ENCODE measurements around the gene LRRC27. TPM values are rescaled to one million over a fixed set of nuclear protein-coding genes. Genes with fewer than 3 reads are reported as not detected.
A peak's percentile ranks its signal among the peaks of the same experiment; 100 is the strongest.
"Not testable (repeated sequence)": the region's sequence is repeated elsewhere in the genome, so short reads cannot be mapped to it uniquely, and the experiment has no call there.

The LRRC27 gene
- total and polyA plus RNA-seq, 8 donors: 2.5 to 11.1 (median 4.3) TPM

DNA sequence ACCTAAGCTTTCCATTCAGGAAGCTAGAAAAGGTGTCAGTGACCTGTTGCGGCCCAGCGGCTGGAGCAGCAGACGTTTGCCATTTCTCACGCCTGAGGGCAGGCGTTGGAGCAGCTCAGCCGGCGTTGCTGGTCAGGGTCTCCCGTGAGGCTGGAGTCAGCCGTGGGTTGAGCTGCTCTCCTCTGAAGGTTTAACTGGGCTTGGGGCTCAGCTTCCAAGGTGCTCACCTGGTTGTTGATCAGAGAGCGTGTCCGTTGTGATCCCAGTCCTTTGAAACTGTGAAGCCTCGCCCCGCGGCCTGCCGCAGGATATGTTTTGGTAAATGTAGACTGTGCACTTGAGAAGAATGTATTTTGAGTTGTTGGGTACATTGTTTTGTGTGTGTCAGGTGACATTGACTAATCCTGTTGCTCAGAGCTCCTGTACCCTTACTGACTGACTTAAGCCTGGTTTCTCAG, 44.4 kb downstream of the LRRC27 start:
- TF ChIP-seq, protein P1, sequence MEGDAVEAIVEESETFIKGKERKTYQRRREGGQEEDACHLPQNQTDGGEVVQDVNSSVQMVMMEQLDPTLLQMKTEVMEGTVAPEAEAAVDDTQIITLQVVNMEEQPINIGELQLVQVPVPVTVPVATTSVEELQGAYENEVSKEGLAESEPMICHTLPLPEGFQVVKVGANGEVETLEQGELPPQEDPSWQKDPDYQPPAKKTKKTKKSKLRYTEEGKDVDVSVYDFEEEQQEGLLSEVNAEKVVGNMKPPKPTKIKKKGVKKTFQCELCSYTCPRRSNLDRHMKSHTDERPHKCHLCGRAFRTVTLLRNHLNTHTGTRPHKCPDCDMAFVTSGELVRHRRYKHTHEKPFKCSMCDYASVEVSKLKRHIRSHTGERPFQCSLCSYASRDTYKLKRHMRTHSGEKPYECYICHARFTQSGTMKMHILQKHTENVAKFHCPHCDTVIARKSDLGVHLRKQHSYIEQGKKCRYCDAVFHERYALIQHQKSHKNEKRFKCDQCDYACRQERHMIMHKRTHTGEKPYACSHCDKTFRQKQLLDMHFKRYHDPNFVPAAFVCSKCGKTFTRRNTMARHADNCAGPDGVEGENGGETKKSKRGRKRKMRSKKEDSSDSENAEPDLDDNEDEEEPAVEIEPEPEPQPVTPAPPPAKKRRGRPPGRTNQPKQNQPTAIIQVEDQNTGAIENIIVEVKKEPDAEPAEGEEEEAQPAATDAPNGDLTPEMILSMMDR (IDR thresholded peaks at IDR 0.05): no peak
- no peak overlapping the region for H3K4me3 ChIP-seq
- no peaks in the 10 kb centered on the region for H3K9me3 ChIP-seq
- intact Hi-C loops (cut with DNase I): no loop called here
- H3K27ac ChIP-seq: no peak overlapping the region
- no peaks in the 10 kb centered on the region for H3K36me3 ChIP-seq
- FAIRE-seq (no peak), ATAC-seq (no peak), DNase-seq (peak in 1 of 6 donors; percentile 44)
- no peaks in the 10 kb centered on the region for H3K27me3 ChIP-seq
- H3K4me1 ChIP-seq: no peaks in the 10 kb centered on the region
- WGBS, 2 donors: 79 to 90% methylated on average over 15 of the region's 15 CpGs

DNA sequence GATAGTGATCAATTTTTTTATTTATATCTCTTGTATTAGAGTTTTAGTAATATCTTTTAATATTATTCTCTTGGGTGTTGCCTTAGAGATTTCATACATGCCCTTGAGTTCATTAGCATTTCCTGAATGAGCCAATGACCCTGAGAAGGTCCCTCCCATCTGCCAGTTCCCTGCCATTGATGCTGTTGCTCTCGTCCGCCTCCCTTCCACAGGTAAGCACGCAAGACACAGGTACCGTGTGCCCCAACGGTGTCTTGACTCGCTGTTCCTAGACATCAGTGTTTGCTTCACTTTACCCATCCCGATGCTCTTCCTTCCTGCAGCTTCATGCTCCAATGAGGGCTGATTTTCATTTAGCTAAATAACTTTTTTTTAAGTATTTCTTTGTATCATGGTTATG, 45.3 kb downstream of the LRRC27 start:
- FAIRE-seq (no peak), DNase-seq (peak in 1 of 6 donors; percentile 23), ATAC-seq (no peak)
- H3K27me3 ChIP-seq: no peaks in the 10 kb centered on the region
- H3K36me3 ChIP-seq: no peaks in the 10 kb centered on the region
- no peaks in the 10 kb centered on the region for H3K4me1 ChIP-seq
- no peak overlapping the region for H3K27ac ChIP-seq
- H3K9me3 ChIP-seq: no peaks in the 10 kb centered on the region
- H3K4me3 ChIP-seq: no peak overlapping the region
- intact Hi-C loops (cut with DNase I): no loop called here
- TF ChIP-seq, protein P1 (IDR thresholded peaks at IDR 0.05): no peak
- 85 to 94% methylated on average over 7 of the region's 7 CpGs for WGBS, 2 donors

DNA sequence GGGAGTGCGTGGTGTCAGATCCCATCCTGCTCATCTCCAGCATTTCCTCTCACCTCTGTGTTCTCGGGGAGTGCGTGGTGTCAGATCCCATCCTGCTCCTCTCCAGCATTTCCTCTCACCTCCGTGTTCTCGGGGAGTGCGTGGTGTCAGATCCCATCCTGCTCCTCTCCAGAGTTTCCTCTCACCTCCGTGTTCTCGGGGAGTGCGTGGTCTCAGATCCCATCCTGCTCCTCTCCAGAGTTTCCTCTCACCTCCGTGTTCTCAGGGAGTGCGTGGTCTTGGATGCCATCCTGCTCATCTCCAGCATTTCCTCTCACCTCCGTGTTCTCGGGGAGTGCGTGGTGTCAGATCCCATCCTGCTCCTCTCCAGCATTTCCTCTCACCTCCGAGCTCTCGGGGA, 47.0 kb downstream of the LRRC27 start:
- intact Hi-C loops (cut with DNase I); H3K36me3 ChIP-seq; H3K4me3 ChIP-seq; H3K27ac ChIP-seq; H3K4me1 ChIP-seq; DNase-seq; ATAC-seq; FAIRE-seq; H3K9me3 ChIP-seq; H3K27me3 ChIP-seq: not testable (repeated sequence)
- 85 to 91% methylated on average over 16 of the region's 16 CpGs for WGBS, 2 donors

DNA sequence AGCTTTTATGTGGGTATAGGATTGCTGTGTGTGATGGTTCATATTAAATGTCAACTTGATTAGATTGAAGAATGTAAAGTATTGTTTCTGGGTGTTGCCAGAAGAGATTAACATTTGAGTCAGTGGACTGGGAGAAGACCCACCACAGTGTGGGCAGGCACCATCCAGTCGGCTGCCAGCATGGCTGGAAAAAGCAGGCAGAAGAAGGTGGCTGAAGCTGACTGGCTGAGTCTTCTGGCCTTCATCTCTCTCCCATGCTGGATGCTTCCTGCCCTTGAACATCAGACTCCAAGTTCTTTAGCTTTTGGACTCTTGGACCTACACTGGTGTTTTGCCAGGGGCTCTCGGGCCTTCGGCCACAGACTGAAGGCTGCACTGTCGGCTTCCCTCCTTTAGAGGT, 49.0 kb downstream of the LRRC27 start:
- not testable (repeated sequence) for ATAC-seq, H3K9me3 ChIP-seq, H3K27ac ChIP-seq, H3K36me3 ChIP-seq, H3K4me3 ChIP-seq, H3K4me1 ChIP-seq, H3K27me3 ChIP-seq, FAIRE-seq
- 93 to 96% methylated on average over 4 of the region's 4 CpGs for WGBS, 2 donors
- DNase-seq: peak in 1 of 6 donors; percentile 13
- intact Hi-C loops (cut with DNase I): loop anchor here in 2 of 3 donors (10.0 kb wide), 1 partner anchor 264 kb away; no protein-coding TSS in a partner anchor

DNA sequence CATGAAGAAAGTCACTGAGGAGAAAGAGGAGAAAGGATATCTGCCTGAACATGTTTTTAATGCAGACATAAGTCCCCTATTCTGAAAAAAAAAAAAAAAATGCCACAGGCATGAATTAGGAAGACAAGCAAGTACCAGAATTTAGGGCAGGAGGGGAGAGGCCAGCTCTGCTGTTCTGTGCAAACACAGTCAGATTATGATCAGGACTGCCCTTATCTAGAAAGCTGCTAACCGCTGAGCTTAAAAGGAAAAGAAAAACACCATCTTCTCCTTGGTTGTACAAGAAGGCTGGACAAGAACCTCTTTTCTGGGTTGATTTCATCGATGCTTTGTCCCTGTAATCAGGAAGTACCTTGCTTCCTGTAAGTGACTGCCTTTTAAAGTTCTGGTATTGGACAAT, 49.7 kb downstream of the LRRC27 start:
- Histone ChIP-seq H3K27me3 (no peaks in the 10 kb centered on the region), H3K27ac (no peak overlapping the region), H3K9me3 (no peaks in the 10 kb centered on the region), H3K4me3 (no peak overlapping the region), H3K36me3 (no peaks in the 10 kb centered on the region), H3K4me1 (no peaks in the 10 kb centered on the region)
- TF ChIP-seq, protein P1 (IDR thresholded peaks at IDR 0.05): no peak
- intact Hi-C loops (cut with DNase I): loop anchor here in 2 of 3 donors (10.0 kb wide), 1 partner anchor 263 kb away; no protein-coding TSS in a partner anchor
- FAIRE-seq: no peak
- 81 to 83% methylated on average over 2 of the region's 2 CpGs for WGBS, 2 donors
- no peak for ATAC-seq
- DNase-seq: no peak

DNA sequence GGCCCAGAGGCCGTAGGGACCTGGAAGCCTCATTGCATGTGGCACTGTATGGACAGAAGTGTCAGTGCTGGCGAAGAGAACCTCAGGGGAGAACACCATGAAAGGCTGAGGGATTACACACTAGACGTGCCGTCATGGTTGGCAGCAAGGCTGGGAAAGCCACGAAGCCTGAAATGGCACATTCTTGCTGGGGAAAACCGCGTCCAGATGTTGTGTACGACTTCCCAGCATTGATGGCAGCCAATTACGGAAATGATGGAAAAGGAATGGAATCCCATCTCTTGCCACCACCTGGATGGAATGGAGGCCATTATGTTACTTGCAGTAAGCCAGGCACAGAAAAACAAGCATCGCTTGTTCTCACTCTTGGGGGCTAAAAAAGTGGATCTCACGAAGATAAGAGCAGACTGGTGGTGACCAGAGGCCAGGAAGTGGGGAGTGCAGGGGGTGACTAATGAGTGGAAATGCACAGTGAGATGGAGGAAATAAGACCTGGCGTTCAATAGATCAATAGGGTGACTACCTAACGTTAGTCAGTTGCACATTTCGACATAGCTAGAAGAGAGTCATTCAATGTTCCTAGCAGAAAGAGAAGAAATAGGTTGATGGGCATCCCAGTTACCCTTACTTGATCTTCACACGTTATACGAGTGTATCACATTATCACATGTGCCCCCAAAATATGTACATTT, 50.4 kb downstream of the LRRC27 start:
- Histone ChIP-seq H3K4me1 (no peaks in the 10 kb centered on the region), H3K36me3 (no peaks in the 10 kb centered on the region), H3K4me3 (no peak overlapping the region), H3K27me3 (no peaks in the 10 kb centered on the region), H3K9me3 (no peaks in the 10 kb centered on the region), H3K27ac (no peak overlapping the region)
- intact Hi-C loops (cut with DNase I): loop anchor here in 2 of 3 donors (10.0 kb wide), 1 partner anchor 262 kb away; no protein-coding TSS in a partner anchor
- TF ChIP-seq, protein P1 (IDR thresholded peaks at IDR 0.05): no peak
- DNase-seq: peak in 2 of 6 donors; percentile 6 to 41
- FAIRE-seq: no peak
- ATAC-seq: no peak
- 83 to 93% methylated on average over 16 of the region's 16 CpGs for WGBS, 2 donors

Measured in pancreas (tissue), 10 donors.